Ovary (tissue), 9 donors: ENCODE data around the gene IQSEC2. TPM values are rescaled to one million over a fixed set of nuclear protein-coding genes. Genes with fewer than 3 reads are reported as not detected.

Experiments
- DNase-seq, 5 donors: peaks; one replicate each; pipeline ENCODE4 v3.0.0-alpha.2; 2019 to 2020
- H3K27ac ChIP-seq, 2 donors: fragments of 200-600 bp; one replicate each; pipeline versions ENCODE4 v1.5.1 to v1.8.0; 2019 to 2022
- H3K27me3 ChIP-seq: fragments of 200-600 bp; one replicate; pipeline ENCODE4 v1.8.0; 2022
- H3K36me3 ChIP-seq: fragments of 200-600 bp; sonication (generic); one replicate; pipeline ENCODE4 v1.5.1; 2019
- H3K4me1 ChIP-seq: one replicate; pipeline ENCODE4 v1.8.1; 2013; ENCODE audit warnings: mild to moderate bottlenecking, moderate library complexity; ENCODE audit not compliant: insufficient read depth
- H3K4me3 ChIP-seq: fragments of 200-600 bp; sonication (generic); one replicate; pipeline ENCODE4 v1.5.1; 2017
- H3K9me3 ChIP-seq, 2 donors: fragments of 200-600 bp in 1 of 2; sonication (generic) in 1 of 2; one replicate each; pipeline versions ENCODE4 v1.5.1 to v1.8.1; 2013 to 2019; ENCODE audit warnings: mild to moderate bottlenecking in 1 of 2, moderate library complexity in 1 of 2
- CTCF ChIP-seq, 3 donors: fragments of 450-650 bp in 2 of 3; fragments of 200-600 bp in 1 of 3; IDR thresholded peaks; one replicate each; pipeline versions ENCODE4 v1.5.1 to v1.8.0; 2016 to 2022; ENCODE audit warnings: antibody characterized with exemption in 3 of 3, mild to moderate bottlenecking in 1 of 3
- EP300 ChIP-seq: sonication (generic); formaldehyde crosslinking; IDR thresholded peaks from one replicate; pipeline ENCODE4 v1.6.1; 2017; ENCODE audit warnings: antibody characterized with exemption
- POLR2A ChIP-seq: fragments of 450-650 bp; IDR thresholded peaks from one replicate; pipeline ENCODE4 v1.6.1; 2017; ENCODE audit warnings: antibody characterized with exemption, mild to moderate bottlenecking, moderate library complexity
- WGBS, 3 donors: extraction: QIAGEN DNeasy Blood & Tissue Kit in 1 of 3; methylation state at CpG; one replicate each; pipeline versions ENCODE4 v1.1.5 to v1.1.7; 2013 to 2017; 5-methylcytosine and 5-hydroxymethylcytosine counted together
- intact Hi-C, 4 donors: fragments of 100-400 bp; cut with DNase I; formaldehyde crosslinking; loops; one replicate each; pipeline versions ENCODE4 v1.11.0 to v1.15.1; 2022 to 2023
- polyA plus RNA-seq, 2 donors: library from polyadenylated mRNA; stranded (reverse); fragments of 200-250 nt in 1 of 2; fragments of 350-450 nt in 1 of 2; fragmentation: Illumina TruSeq in 1 of 2; extraction: RNeasy Lipid Tissue Mini Kit (QIAGEN cat#74804) in 1 of 2; gene quantifications; one replicate each; pipeline ENCODE4 v1.2.3, GENCODE V29; 2013 to 2014
- total RNA-seq, 7 donors: library from RNA; depleted of rRNA in 2 of 7; stranded (reverse); fragments of >200 nt in 2 of 7; fragmentation: NEBNext Ultra II Directional in 3 of 7; extraction: Animal tissue kit (Norgen Biotek cat#: 25700) in 3 of 7; gene quantifications; one replicate each; pipeline versions ENCODE4 v1.1.0 to v1.2.4, GENCODE V29; 2016 to 2023
- donor health status: DM: no; HTN: no; CAD: no; lungs with moderate emphysema.
- donor health status: DM: no; HTN: no; CAD: no.
- donor health status: Bipolar disorder and iron deficiency.
- donor health status: DM: yes; HTN: yes; CAD: no.
- donor health status: DM: no; HTN: no; CAD: no.
- donor health status: DM: yes; HTN: yes; CAD: no.

IQSEC2 gene
- total and polyA plus RNA-seq, 9 donors = 8.2 to 20.1 (median 11.9) TPM

GRCh38 chrX:53294024-53294648, 12.8 kb upstream of the IQSEC2 start:
- Histone ChIP-seq H3K27me3 (no peaks in the 10 kb centered on the region), H3K4me3 (no peak overlapping the region), H3K4me1 (peaks cover 2% of the 10 kb centered on the region), H3K36me3 (no peaks in the 10 kb centered on the region), H3K9me3 (no peaks in the 10 kb centered on the region), H3K27ac (no peak overlapping the region)
- intact Hi-C loops = no loop called here
- TF ChIP-seq EP300 = no peak
- no peak for TF ChIP-seq POLR2A
- no peak for TF ChIP-seq CTCF (IDR thresholded peaks at IDR 0.05)
- no peak for DNase-seq
- WGBS, 3 donors = 86 to 89% (median 87%) methylated on average over 8 of the region's 8 CpGs

- no peak overlapping the region for H3K4me3 ChIP-seq
- TF ChIP-seq POLR2A (no peak), EP300 (no peak), CTCF (IDR thresholded peaks at IDR 0.05) (no peak)
- H3K9me3 ChIP-seq = no peaks in the 10 kb centered on the region
- H3K36me3 ChIP-seq = no peaks in the 10 kb centered on the region
- intact Hi-C loops = no loop called here
- H3K4me1 ChIP-seq = peaks cover 2% of the 10 kb centered on the region
- WGBS, 3 donors = 75 to 86% (median 77%) methylated on average over 3 of the region's 3 CpGs
- no peak overlapping the region for H3K27ac ChIP-seq
- H3K27me3 ChIP-seq = no peaks in the 10 kb centered on the region
- no peak for DNase-seq
Measured at GRCh38 chrX:53291596-53291995, 10.2 kb upstream of the IQSEC2 start.

DNA sequence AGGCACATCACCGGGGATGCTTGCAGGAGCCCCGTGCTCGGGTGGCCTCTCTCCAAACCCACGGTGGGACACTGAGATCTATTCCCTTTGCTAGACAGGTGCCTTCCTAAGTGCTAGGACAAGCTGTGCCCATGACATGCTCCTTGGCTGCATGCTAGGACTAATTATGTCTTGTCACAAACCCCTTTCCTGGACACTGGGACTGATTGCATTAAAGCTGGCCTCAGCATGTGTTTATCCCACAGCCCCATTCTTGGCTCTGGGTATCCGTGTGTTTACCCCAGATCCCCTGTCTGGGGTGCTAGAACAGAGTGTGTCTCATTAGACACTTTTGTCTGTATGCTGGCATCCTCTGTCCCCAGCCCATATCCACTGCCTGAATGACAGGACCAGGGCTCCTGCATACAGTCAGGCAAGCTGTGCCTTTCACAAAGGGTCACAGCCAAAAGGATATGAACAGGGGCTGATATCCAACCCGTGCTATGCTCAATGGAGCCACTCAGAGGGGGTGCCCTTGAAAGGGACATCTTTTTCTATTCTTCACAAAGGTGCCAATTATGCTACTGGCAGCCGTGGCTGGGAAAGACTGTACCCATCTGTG, 9.2 kb upstream of the IQSEC2 start:
- Histone ChIP-seq H3K4me3 (no peak overlapping the region), H3K27me3 (no peaks in the 10 kb centered on the region), H3K9me3 (no peaks in the 10 kb centered on the region), H3K27ac (no peak overlapping the region), H3K36me3 (no peaks in the 10 kb centered on the region), H3K4me1 (peaks cover 2% of the 10 kb centered on the region)
- WGBS, 3 donors = 73 to 83% (median 80%) methylated on average over 7 of the region's 7 CpGs
- intact Hi-C loops = no loop called here
- TF ChIP-seq CTCF (IDR thresholded peaks at IDR 0.05) = no peak
- no peak for TF ChIP-seq EP300
- no peak for TF ChIP-seq POLR2A
- DNase-seq = no peak

DNA sequence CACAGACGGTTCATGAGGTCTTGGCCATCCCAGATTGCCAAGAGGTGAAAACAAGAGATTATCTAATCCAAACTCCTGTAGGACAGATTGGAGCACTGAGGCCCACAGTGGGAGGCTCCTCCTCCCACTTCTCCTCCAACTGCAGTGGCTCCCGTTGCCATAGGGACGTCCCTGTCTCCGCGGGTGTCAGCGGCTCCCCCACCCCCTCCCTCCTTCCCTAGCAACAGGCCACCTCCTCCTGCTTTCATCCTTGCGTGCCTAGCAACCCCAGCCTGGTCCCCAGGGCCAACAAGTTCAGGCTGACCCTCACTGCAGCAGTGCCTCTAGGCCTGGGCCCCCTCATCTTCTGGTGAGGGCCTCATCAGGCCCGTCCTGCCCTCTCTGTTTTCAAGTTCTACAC, 6.8 kb upstream of the IQSEC2 start:
- no peaks in the 10 kb centered on the region for H3K27me3 ChIP-seq
- intact Hi-C loops = no loop called here

More for the DNA sequence above, 6.8 kb upstream of the IQSEC2 start:
- WGBS, 3 donors = 16 to 17% (median 17%) methylated on average over 8 of the region's 8 CpGs
- TF ChIP-seq POLR2A (no peak), CTCF (IDR thresholded peaks at IDR 0.05) (no peak), EP300 (no peak)
- Histone ChIP-seq H3K4me3 (no peak overlapping the region), H3K27ac (no peak overlapping the region), H3K4me1 (peaks cover 2% of the 10 kb centered on the region), H3K9me3 (no peaks in the 10 kb centered on the region), H3K36me3 (no peaks in the 10 kb centered on the region)
- DNase-seq = peak in 1 of 5 donors; percentile 28
